HCT116 (cell line): Measurements from ENCODE around the gene LCN6.

Experiments
- EZH2phosphoT487 ChIP-seq: fragments of 200-600 bp; IDR thresholded peaks from 2 replicates; pipeline ENCODE4 v1.6.1; 2018; ENCODE audit warnings: antibody characterized with exemption, borderline replicate concordance
- JUND ChIP-seq: IDR thresholded peaks from 2 replicates; pipeline ENCODE4 v1.6.1; 2012
- POLR2A ChIP-seq: IDR thresholded peaks from 2 replicates; pipeline ENCODE4 v1.7.0; 2011; ENCODE audit warnings: borderline replicate concordance; ENCODE audit not compliant: insufficient read depth, insufficient read length; ENCODE audit errors: extremely low read depth
- POLR2AphosphoS5 ChIP-seq: IDR thresholded peaks from 2 replicates; pipeline ENCODE4 v1.6.1; 2011; ENCODE audit warnings: mild to moderate bottlenecking, low read depth, low read length, moderate library complexity
- REST ChIP-seq: IDR thresholded peaks from 2 replicates; pipeline ENCODE4 v1.6.1; 2012; ENCODE audit warnings: low read depth
- TF ChIP-seq, protein P1 (sequence below): IDR thresholded peaks from 2 replicates; pipeline ENCODE4 v1.6.1; 2012
- TF ChIP-seq, protein P2 (sequence below), 3 experiments: fragments of 200-600 bp in 1 of 3; sonication (generic) in 1 of 3; IDR thresholded peaks in 2 of 3; conservative IDR thresholded peaks in 1 of 3; 2 replicates each; pipeline ENCODE4 v1.5.1; 2012 to 2017; ENCODE audit warnings: low read depth in 2 of 3, low read length in 2 of 3, antibody characterized with exemption in 1 of 3, borderline replicate concordance in 1 of 3, control low read depth in 1 of 3, mild to moderate bottlenecking in 1 of 3, mixed read lengths in 1 of 3, mixed run types in 1 of 3, moderate library complexity in 1 of 3; ENCODE audit not compliant: insufficient read depth in 1 of 3

DNA sequence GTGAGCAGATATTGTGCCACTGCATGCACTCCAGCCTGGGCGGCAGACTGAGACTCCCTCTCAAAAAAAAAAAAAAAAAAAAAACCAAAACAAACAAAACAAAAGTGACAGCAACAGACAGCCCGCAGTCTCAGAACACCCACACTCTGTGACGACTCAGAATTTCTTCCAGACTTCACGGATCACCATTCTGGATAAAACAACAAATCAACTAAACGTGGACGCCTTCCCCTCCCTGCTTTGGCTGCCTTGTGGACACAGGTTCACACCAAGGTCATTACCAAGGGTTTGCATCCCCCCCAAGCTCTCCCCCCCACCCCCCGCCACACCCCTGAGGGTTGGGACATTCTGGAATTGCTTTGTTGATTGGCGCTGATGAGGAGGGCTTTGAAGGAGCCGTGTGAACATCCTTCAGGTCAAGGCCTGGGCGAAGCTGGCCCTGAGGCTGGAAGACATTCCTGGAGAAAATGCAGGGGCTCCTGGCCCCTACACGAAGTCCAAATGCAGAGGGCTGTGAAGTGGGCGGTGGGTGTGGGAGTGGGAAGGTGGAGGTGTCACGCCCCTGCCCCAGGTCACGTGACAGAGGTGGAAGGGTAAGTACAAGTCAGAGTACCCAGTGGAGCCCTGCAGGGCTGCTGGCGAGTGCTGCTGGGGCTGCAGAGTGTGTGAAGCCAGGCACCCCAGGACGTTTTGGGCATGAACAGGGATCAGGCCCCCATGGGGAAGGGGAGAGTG is 15.7 kb downstream of the LCN6 start:
- TF ChIP-seq EZH2phosphoT487 (no peak), REST (no peak), POLR2AphosphoS5 (no peak), JUND (no peak), POLR2A (no peak)
- TF ChIP-seq, protein P1, sequence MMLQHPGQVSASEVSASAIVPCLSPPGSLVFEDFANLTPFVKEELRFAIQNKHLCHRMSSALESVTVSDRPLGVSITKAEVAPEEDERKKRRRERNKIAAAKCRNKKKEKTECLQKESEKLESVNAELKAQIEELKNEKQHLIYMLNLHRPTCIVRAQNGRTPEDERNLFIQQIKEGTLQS = no peak
- TF ChIP-seq, protein P2, sequence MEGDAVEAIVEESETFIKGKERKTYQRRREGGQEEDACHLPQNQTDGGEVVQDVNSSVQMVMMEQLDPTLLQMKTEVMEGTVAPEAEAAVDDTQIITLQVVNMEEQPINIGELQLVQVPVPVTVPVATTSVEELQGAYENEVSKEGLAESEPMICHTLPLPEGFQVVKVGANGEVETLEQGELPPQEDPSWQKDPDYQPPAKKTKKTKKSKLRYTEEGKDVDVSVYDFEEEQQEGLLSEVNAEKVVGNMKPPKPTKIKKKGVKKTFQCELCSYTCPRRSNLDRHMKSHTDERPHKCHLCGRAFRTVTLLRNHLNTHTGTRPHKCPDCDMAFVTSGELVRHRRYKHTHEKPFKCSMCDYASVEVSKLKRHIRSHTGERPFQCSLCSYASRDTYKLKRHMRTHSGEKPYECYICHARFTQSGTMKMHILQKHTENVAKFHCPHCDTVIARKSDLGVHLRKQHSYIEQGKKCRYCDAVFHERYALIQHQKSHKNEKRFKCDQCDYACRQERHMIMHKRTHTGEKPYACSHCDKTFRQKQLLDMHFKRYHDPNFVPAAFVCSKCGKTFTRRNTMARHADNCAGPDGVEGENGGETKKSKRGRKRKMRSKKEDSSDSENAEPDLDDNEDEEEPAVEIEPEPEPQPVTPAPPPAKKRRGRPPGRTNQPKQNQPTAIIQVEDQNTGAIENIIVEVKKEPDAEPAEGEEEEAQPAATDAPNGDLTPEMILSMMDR (IDR thresholded peaks at IDR 0.05 in 2 of 3, conservative IDR thresholded peaks at IDR 0.05 in 1 of 3; ENCODE audit: borderline replicate concordance in 1 of 3, insufficient read depth in 1 of 3, low read depth in 2 of 3, low read length in 2 of 3) = no peak
